ENCODE data around the gene FALEC.

GRCh38 chr1:150563340-150564038 lies 47.9 kb downstream of the FALEC start:
- TF ChIP-seq CTCF (conservative IDR thresholded peaks at IDR 0.05; ENCODE audit: low read depth in 2 of 2): no peak
- TF ChIP-seq EZH2 (IDR thresholded peaks at IDR 0.05; ENCODE audit: low read depth, unreplicated experiment): no peak
- TF ChIP-seq CREB1 (CRISPR knock-in tag; IDR thresholded peaks at IDR 0.05; ENCODE audit: low read depth): no peak
- TF ChIP-seq NANOG (IDR thresholded peaks at IDR 0.05; ENCODE audit: borderline replicate concordance): no peak
- no peak for TF ChIP-seq REST (IDR thresholded peaks at IDR 0.05; ENCODE audit: unreplicated experiment)
- TF ChIP-seq POLR2AphosphoS5 (IDR thresholded peaks at IDR 0.05; ENCODE audit: low read depth): no peak
- no peak for TF ChIP-seq EZH2phosphoT487 (IDR thresholded peaks at IDR 0.05; ENCODE audit: unreplicated experiment)
- TF ChIP-seq STAT1 (IDR thresholded peaks at IDR 0.05; ENCODE audit: unreplicated experiment): no peak
- TF ChIP-seq ZNF331 (CRISPR knock-in tag; IDR thresholded peaks at IDR 0.05; ENCODE audit: low read depth): no peak
- TF ChIP-seq JUNB (IDR thresholded peaks at IDR 0.05; ENCODE audit: unreplicated experiment): no peak

Measured in GM23338 (cell line).